ENCODE results near the gene DDX42. TPM values are rescaled to one million over a fixed set of nuclear protein-coding genes. Genes with fewer than 3 reads are reported as not detected.

The DDX42 gene
- total and polyA plus RNA-seq, 2 of the 13 experiments (the other 11 are each of a cell fraction or from before 2014, with no cell fraction given) = 87.2 to 92.9 TPM

DNA sequence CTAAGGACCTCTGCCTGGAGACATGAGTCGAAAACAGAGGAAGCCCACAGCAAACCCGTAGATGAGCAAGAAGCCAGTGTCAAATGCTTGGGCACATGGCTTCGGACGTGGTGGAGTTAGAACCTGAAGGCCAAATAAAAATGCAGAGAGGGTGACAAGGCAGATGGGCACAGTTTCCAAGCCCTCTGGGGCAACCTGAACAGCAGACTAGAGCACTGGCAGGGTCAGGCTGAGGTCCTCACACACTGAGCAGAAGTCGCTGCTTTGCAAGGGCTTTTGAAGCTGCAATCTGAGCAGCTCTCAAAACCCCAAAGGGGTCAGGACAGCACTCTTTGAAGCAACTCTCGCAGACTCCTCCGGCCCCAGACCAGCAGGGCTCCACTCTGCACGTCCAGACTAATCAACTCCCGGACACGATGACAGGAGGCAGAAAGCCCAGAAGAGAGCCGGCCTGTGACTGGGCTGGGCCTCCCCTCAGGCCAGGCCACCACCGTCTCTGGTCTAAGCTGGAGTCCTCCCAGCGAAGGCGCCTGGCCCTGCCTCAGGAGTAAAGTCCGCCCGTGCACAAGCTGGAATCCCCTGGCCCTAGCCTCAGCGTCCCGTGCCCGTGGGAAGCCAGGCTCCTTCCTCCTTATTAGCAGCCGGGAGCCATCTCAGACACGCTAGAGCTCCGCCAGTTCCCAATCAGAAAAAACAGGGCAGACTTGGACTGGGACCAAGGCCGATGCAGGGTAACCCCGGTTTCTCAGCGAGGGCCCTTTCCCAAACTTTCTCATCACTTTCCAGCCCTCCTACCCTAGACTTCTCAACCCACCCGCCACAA is 67.6 kb downstream of the DDX42 start (continued):
- TF ChIP-seq, protein P1, sequence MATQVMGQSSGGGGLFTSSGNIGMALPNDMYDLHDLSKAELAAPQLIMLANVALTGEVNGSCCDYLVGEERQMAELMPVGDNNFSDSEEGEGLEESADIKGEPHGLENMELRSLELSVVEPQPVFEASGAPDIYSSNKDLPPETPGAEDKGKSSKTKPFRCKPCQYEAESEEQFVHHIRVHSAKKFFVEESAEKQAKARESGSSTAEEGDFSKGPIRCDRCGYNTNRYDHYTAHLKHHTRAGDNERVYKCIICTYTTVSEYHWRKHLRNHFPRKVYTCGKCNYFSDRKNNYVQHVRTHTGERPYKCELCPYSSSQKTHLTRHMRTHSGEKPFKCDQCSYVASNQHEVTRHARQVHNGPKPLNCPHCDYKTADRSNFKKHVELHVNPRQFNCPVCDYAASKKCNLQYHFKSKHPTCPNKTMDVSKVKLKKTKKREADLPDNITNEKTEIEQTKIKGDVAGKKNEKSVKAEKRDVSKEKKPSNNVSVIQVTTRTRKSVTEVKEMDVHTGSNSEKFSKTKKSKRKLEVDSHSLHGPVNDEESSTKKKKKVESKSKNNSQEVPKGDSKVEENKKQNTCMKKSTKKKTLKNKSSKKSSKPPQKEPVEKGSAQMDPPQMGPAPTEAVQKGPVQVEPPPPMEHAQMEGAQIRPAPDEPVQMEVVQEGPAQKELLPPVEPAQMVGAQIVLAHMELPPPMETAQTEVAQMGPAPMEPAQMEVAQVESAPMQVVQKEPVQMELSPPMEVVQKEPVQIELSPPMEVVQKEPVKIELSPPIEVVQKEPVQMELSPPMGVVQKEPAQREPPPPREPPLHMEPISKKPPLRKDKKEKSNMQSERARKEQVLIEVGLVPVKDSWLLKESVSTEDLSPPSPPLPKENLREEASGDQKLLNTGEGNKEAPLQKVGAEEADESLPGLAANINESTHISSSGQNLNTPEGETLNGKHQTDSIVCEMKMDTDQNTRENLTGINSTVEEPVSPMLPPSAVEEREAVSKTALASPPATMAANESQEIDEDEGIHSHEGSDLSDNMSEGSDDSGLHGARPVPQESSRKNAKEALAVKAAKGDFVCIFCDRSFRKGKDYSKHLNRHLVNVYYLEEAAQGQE (IDR thresholded peaks at IDR 0.05; ENCODE audit: borderline replicate concordance in 1 of 2, low read depth in 1 of 2, low read length in 2 of 2) = 0 out of 4 replicates have a peak, but pooled peaks of 1 of the 2 experiments have one; percentile 1
- TF ChIP-seq MTA1 (CRISPR knock-in tag; IDR thresholded peaks at IDR 0.05; ENCODE audit: borderline replicate concordance) = peak; percentile 40; the same call in 1 of the 2 replicates
- 0 out of 2 replicates have a peak, but pooled peaks have one; percentile 18 for TF ChIP-seq PAWR (CRISPR knock-in tag; IDR thresholded peaks at IDR 0.05; ENCODE audit: borderline replicate concordance)
- peak; percentile 69; the same call in 1 of the 2 replicates for TF ChIP-seq ZNF747 (CRISPR knock-in tag; IDR thresholded peaks at IDR 0.05; ENCODE audit: borderline replicate concordance)
- TF ChIP-seq NR2C2 (CRISPR knock-in tag; IDR thresholded peaks at IDR 0.05; ENCODE audit: borderline replicate concordance) = peak; percentile 21; the same call in 1 of the 2 replicates
- TF ChIP-seq ZNF543 (CRISPR knock-in tag; IDR thresholded peaks at IDR 0.05) = peak; percentile 28; the same call in 1 of the 2 replicates
- TF ChIP-seq, protein P2, sequence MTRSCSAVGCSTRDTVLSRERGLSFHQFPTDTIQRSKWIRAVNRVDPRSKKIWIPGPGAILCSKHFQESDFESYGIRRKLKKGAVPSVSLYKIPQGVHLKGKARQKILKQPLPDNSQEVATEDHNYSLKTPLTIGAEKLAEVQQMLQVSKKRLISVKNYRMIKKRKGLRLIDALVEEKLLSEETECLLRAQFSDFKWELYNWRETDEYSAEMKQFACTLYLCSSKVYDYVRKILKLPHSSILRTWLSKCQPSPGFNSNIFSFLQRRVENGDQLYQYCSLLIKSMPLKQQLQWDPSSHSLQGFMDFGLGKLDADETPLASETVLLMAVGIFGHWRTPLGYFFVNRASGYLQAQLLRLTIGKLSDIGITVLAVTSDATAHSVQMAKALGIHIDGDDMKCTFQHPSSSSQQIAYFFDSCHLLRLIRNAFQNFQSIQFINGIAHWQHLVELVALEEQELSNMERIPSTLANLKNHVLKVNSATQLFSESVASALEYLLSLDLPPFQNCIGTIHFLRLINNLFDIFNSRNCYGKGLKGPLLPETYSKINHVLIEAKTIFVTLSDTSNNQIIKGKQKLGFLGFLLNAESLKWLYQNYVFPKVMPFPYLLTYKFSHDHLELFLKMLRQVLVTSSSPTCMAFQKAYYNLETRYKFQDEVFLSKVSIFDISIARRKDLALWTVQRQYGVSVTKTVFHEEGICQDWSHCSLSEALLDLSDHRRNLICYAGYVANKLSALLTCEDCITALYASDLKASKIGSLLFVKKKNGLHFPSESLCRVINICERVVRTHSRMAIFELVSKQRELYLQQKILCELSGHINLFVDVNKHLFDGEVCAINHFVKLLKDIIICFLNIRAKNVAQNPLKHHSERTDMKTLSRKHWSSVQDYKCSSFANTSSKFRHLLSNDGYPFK (CRISPR knock-in tag; IDR thresholded peaks at IDR 0.05; ENCODE audit: borderline replicate concordance) = peak; percentile 48; the same call in 1 of the 2 replicates
- TF ChIP-seq FOXJ3 (CRISPR knock-in tag; IDR thresholded peaks at IDR 0.05; ENCODE audit: borderline replicate concordance) = 0 out of 2 replicates have a peak, but pooled peaks have one; percentile 29
- TF ChIP-seq NR2F6 (IDR thresholded peaks at IDR 0.05) = no peak
- peak; percentile 19; the same call in 1 of the 2 replicates for TF ChIP-seq NR2F6 (CRISPR knock-in tag; IDR thresholded peaks at IDR 0.05)
- TF ChIP-seq KDM4B (CRISPR knock-in tag; IDR thresholded peaks at IDR 0.05) = no peak
- TF ChIP-seq, protein P3, sequence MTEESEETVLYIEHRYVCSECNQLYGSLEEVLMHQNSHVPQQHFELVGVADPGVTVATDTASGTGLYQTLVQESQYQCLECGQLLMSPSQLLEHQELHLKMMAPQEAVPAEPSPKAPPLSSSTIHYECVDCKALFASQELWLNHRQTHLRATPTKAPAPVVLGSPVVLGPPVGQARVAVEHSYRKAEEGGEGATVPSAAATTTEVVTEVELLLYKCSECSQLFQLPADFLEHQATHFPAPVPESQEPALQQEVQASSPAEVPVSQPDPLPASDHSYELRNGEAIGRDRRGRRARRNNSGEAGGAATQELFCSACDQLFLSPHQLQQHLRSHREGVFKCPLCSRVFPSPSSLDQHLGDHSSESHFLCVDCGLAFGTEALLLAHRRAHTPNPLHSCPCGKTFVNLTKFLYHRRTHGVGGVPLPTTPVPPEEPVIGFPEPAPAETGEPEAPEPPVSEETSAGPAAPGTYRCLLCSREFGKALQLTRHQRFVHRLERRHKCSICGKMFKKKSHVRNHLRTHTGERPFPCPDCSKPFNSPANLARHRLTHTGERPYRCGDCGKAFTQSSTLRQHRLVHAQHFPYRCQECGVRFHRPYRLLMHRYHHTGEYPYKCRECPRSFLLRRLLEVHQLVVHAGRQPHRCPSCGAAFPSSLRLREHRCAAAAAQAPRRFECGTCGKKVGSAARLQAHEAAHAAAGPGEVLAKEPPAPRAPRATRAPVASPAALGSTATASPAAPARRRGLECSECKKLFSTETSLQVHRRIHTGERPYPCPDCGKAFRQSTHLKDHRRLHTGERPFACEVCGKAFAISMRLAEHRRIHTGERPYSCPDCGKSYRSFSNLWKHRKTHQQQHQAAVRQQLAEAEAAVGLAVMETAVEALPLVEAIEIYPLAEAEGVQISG (CRISPR knock-in tag; IDR thresholded peaks at IDR 0.05) = peak; percentile 57
- peak; percentile 68; the same call in 1 of the 2 replicates for TF ChIP-seq ZNF44 (CRISPR knock-in tag; IDR thresholded peaks at IDR 0.05)
- TF ChIP-seq, protein P4, sequence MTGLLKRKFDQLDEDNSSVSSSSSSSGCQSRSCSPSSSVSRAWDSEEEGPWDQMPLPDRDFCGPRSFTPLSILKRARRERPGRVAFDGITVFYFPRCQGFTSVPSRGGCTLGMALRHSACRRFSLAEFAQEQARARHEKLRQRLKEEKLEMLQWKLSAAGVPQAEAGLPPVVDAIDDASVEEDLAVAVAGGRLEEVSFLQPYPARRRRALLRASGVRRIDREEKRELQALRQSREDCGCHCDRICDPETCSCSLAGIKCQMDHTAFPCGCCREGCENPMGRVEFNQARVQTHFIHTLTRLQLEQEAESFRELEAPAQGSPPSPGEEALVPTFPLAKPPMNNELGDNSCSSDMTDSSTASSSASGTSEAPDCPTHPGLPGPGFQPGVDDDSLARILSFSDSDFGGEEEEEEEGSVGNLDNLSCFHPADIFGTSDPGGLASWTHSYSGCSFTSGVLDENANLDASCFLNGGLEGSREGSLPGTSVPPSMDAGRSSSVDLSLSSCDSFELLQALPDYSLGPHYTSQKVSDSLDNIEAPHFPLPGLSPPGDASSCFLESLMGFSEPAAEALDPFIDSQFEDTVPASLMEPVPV (CRISPR knock-in tag; IDR thresholded peaks at IDR 0.05) = peak; percentile 48; the same call in 1 of the 2 replicates
- TF ChIP-seq CBX5 (CRISPR knock-in tag; IDR thresholded peaks at IDR 0.05; ENCODE audit: borderline replicate concordance) = peak; percentile 58; the same call in 1 of the 2 replicates
- no peak for TF ChIP-seq SALL1 (CRISPR knock-in tag; IDR thresholded peaks at IDR 0.05)
